ENCODE data around the gene SORBS2. TPM values are rescaled to one million over a fixed set of nuclear protein-coding genes. Genes with fewer than 3 reads are reported as not detected.

SORBS2 gene
- total and polyA plus RNA-seq, 2 of the 8 experiments (the other 6 are each of a cell fraction or from before 2014, with no cell fraction given), result 73.0 to 87.1 TPM

- TF ChIP-seq NANOG (IDR thresholded peaks at IDR 0.05; ENCODE audit: insufficient read depth, low read depth, low read length, poor library complexity, severe bottlenecking) (no peak), ZNF274 (IDR thresholded peaks at IDR 0.05; ENCODE audit: borderline replicate concordance, extremely low read depth, low read length) (no peak), BACH1 (IDR thresholded peaks at IDR 0.05; ENCODE audit: low read length) (no peak), KDM4A (IDR thresholded peaks at IDR 0.05; ENCODE audit: low read depth, low read length, severe bottlenecking) (no peak), CHD7 (IDR thresholded peaks at IDR 0.05; ENCODE audit: insufficient replicate concordance, low read length) (no peak), E2F6 (IDR thresholded peaks at IDR 0.05) (no peak)
These were observed 275.6 kb downstream of the SORBS2 start (continued) for GRCh38 chr4:185536411-185536709.
